Endothelial cell of umbilical vein (primary cell): ENCODE data around the gene PLOD1.

Source experiments
- CTCF ChIP-seq, 2 donors: IDR thresholded peaks; 1 replicate in 1 of 2; 2 replicates in 1 of 2; pipeline ENCODE4 v1.5.1; 2011; ENCODE audit warnings: low read length in 2 of 2, mild to moderate bottlenecking in 2 of 2, moderate library complexity in 2 of 2, control low read depth in 1 of 2, inconsistent platforms in 1 of 2, low read depth in 1 of 2; ENCODE audit not compliant: insufficient read depth in 1 of 2; ENCODE audit errors: extremely low read depth in 1 of 2
- EZH2 ChIP-seq: IDR thresholded peaks from 2 replicates; pipeline ENCODE4 v1.6.1; 2012; ENCODE audit warnings: borderline replicate concordance, low read depth, mild to moderate bottlenecking, moderate library complexity, low read length, inconsistent platforms; ENCODE audit not compliant: severe bottlenecking
- FOS ChIP-seq: IDR thresholded peaks from 2 replicates; pipeline ENCODE4 v1.6.1; 2011; ENCODE audit warnings: mild to moderate bottlenecking, low read length, moderate library complexity, borderline replicate concordance; ENCODE audit not compliant: insufficient read depth
- JUN ChIP-seq: IDR thresholded peaks from 2 replicates; pipeline ENCODE4 v1.6.1; 2011; ENCODE audit warnings: borderline replicate concordance, low read depth; ENCODE audit not compliant: insufficient read length, insufficient read depth
- MAX ChIP-seq: IDR thresholded peaks from 2 replicates; pipeline ENCODE4 v1.6.1; 2011; ENCODE audit not compliant: insufficient read depth, insufficient read length
- MYC ChIP-seq: IDR thresholded peaks from one replicate; pipeline ENCODE4 v1.6.1; 2011; ENCODE audit warnings: mild to moderate bottlenecking, low read depth, low read length
- POLR2A ChIP-seq: IDR thresholded peaks from 2 replicates; pipeline ENCODE4 v1.6.1; 2012; ENCODE audit warnings: low read depth, mild to moderate bottlenecking, control low read depth, low read length
- POLR2AphosphoS5 ChIP-seq: IDR thresholded peaks from 2 replicates; pipeline ENCODE4 v1.6.1; 2012; ENCODE audit warnings: low read depth, mild to moderate bottlenecking, control low read depth, low read length, moderate library complexity; ENCODE audit not compliant: insufficient read depth

GRCh38 chr1:12016182-12016581, 81.7 kb downstream of the PLOD1 start:
- no peak for TF ChIP-seq MAX
- TF ChIP-seq JUN = no peak
- no peak for TF ChIP-seq MYC
- no peak for TF ChIP-seq CTCF (IDR thresholded peaks at IDR 0.05; ENCODE audit: extremely low read depth in 1 of 2, insufficient read depth in 1 of 2, low read depth in 1 of 2, low read length in 2 of 2)
- no peak for TF ChIP-seq POLR2AphosphoS5
- TF ChIP-seq EZH2 = no peak
- no peak for TF ChIP-seq POLR2A
- no peak for TF ChIP-seq FOS
